SK-N-SH treated with all-trans-retinoic acid at 6 μM for 48 hours (cell line): ENCODE results near the gene SOX3.

Experiments
- CSDC2 ChIP-seq: fragments of 250-450 bp; sonication (Bioruptor Pico); IDR thresholded peaks from 2 replicates; pipeline ENCODE4 v1.5.0; 2020; ENCODE audit warnings: mild to moderate bottlenecking, moderate library complexity
- OSR1 ChIP-seq: fragments of 250-450 bp; sonication (Bioruptor Pico); IDR thresholded peaks from 2 replicates; pipeline ENCODE4 v1.8.0; 2022; ENCODE audit warnings: moderate library complexity, mild to moderate bottlenecking, inconsistent platforms
- RARB ChIP-seq: fragments of 250-450 bp; sonication (Bioruptor Pico); IDR thresholded peaks from 2 replicates; pipeline ENCODE4 v1.8.0; 2021; ENCODE audit warnings: mild to moderate bottlenecking, moderate library complexity
- ZFP3 ChIP-seq: fragments of 250-450 bp; sonication (Bioruptor Pico); IDR thresholded peaks from 2 replicates; pipeline ENCODE4 v1.5.0; 2020; ENCODE audit warnings: mild to moderate bottlenecking, moderate library complexity
- ZFP30 ChIP-seq: fragments of 450-650 bp; formaldehyde crosslinking; IDR thresholded peaks from 2 replicates; pipeline ENCODE4 v1.5.0; 2022; ENCODE audit warnings: mild to moderate bottlenecking, moderate library complexity
- TF ChIP-seq, protein P1 (sequence below): fragments of 250-450 bp; sonication (Bioruptor Pico); IDR thresholded peaks from 2 replicates; pipeline ENCODE4 v1.5.0; 2020; ENCODE audit warnings: mild to moderate bottlenecking, moderate library complexity
- TF ChIP-seq, protein P2 (sequence below): fragments of 250-450 bp; sonication (Bioruptor Pico); IDR thresholded peaks from 2 replicates; pipeline ENCODE4 v1.5.1; 2020; ENCODE audit warnings: low read depth, mild to moderate bottlenecking, moderate library complexity

DNA sequence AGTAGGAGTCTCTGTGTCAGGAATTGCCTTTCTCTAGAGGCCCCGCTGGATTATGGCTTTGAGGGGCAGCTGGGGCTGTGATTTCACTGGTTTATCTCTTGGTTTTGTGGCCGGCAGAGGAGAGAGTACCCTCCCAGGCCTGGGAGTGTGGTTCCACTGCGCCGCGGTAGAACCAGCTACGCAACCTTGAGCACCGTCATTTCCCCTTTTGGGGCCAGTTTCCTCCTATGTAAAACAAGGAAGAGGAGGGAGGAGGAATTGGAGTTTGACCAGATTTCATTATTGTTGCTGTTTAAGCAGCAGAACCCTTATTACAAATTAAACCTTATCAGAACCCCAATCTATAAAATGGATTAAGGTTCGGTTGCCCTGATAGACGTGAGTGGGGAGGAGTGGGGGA, 4.4 kb downstream of the SOX3 start:
- TF ChIP-seq, protein P1, sequence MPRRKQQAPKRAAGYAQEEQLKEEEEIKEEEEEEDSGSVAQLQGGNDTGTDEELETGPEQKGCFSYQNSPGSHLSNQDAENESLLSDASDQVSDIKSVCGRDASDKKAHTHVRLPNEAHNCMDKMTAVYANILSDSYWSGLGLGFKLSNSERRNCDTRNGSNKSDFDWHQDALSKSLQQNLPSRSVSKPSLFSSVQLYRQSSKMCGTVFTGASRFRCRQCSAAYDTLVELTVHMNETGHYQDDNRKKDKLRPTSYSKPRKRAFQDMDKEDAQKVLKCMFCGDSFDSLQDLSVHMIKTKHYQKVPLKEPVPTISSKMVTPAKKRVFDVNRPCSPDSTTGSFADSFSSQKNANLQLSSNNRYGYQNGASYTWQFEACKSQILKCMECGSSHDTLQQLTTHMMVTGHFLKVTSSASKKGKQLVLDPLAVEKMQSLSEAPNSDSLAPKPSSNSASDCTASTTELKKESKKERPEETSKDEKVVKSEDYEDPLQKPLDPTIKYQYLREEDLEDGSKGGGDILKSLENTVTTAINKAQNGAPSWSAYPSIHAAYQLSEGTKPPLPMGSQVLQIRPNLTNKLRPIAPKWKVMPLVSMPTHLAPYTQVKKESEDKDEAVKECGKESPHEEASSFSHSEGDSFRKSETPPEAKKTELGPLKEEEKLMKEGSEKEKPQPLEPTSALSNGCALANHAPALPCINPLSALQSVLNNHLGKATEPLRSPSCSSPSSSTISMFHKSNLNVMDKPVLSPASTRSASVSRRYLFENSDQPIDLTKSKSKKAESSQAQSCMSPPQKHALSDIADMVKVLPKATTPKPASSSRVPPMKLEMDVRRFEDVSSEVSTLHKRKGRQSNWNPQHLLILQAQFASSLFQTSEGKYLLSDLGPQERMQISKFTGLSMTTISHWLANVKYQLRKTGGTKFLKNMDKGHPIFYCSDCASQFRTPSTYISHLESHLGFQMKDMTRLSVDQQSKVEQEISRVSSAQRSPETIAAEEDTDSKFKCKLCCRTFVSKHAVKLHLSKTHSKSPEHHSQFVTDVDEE: no peak
- TF ChIP-seq ZFP30 (CRISPR knock-in tag): no peak
- TF ChIP-seq ZFP3: no peak
- TF ChIP-seq OSR1 (CRISPR knock-in tag): no peak
- TF ChIP-seq CSDC2: no peak
- TF ChIP-seq, protein P2, sequence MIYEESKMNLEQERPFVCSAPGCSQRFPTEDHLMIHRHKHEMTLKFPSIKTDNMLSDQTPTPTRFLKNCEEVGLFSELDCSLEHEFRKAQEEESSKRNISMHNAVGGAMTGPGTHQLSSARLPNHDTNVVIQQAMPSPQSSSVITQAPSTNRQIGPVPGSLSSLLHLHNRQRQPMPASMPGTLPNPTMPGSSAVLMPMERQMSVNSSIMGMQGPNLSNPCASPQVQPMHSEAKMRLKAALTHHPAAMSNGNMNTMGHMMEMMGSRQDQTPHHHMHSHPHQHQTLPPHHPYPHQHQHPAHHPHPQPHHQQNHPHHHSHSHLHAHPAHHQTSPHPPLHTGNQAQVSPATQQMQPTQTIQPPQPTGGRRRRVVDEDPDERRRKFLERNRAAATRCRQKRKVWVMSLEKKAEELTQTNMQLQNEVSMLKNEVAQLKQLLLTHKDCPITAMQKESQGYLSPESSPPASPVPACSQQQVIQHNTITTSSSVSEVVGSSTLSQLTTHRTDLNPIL: no peak
- no peak for TF ChIP-seq RARB (CRISPR knock-in tag)
